ENCODE data around the gene UQCC2.

UQCC2 gene

GRCh38 chr6:33691456-33692077 lies 19.9 kb downstream of the UQCC2 start:
- no peak for DNase-seq (ENCODE audit: low read depth)

GRCh38 chr6:33690766-33691165 lies 20.7 kb downstream of the UQCC2 start:
- DNase-seq (ENCODE audit: low read depth) = no peak

- DNase-seq (ENCODE audit: low read depth) = no peak
These were observed 21.6 kb downstream of the UQCC2 start for GRCh38 chr6:33689879-33690278.

GRCh38 chr6:33689148-33689494 lies 22.4 kb downstream of the UQCC2 start:
- DNase-seq (ENCODE audit: low read depth) = no peak

- no peak for DNase-seq (ENCODE audit: low read depth)
These were observed 22.9 kb downstream of the UQCC2 start for GRCh38 chr6:33688451-33689147.

GRCh38 chr6:33688006-33688405 lies 23.5 kb downstream of the UQCC2 start:
- no peak for DNase-seq (ENCODE audit: low read depth)

GRCh38 chr6:33686981-33687975 lies 24.2 kb downstream of the UQCC2 start:
- no peak for DNase-seq (ENCODE audit: low read depth)

- no peak for DNase-seq (ENCODE audit: low read depth)
These were observed 25.1 kb downstream of the UQCC2 start for GRCh38 chr6:33686225-33686924.

GRCh38 chr6:33685411-33686224 lies 25.9 kb downstream of the UQCC2 start:
- no peak for DNase-seq (ENCODE audit: low read depth)

GRCh38 chr6:33684983-33685382 lies 26.5 kb downstream of the UQCC2 start:
- DNase-seq (ENCODE audit: low read depth) = no peak

- no peak for DNase-seq (ENCODE audit: low read depth)
These were observed 27.0 kb downstream of the UQCC2 start for GRCh38 chr6:33684428-33684896.

GRCh38 chr6:33683576-33684427 lies 27.7 kb downstream of the UQCC2 start:
- no peak for DNase-seq (ENCODE audit: low read depth)

- DNase-seq (ENCODE audit: low read depth) = peak; percentile 36
These were observed 28.4 kb downstream of the UQCC2 start for GRCh38 chr6:33683051-33683571.

- DNase-seq (ENCODE audit: low read depth) = no peak
These were observed 29.2 kb downstream of the UQCC2 start for GRCh38 chr6:33682341-33682740.

GRCh38 chr6:33679761-33680160 lies 31.7 kb downstream of the UQCC2 start:
- DNase-seq (ENCODE audit: low read depth) = no peak

- DNase-seq (ENCODE audit: low read depth) = no peak
These were observed 32.5 kb downstream of the UQCC2 start for GRCh38 chr6:33678932-33679490.

GRCh38 chr6:33678233-33678931 lies 33.1 kb downstream of the UQCC2 start:
- DNase-seq (ENCODE audit: low read depth) = no peak

- no peak for DNase-seq (ENCODE audit: low read depth)
These were observed 33.8 kb downstream of the UQCC2 start for GRCh38 chr6:33677689-33678088.

GRCh38 chr6:33677143-33677660 lies 34.3 kb downstream of the UQCC2 start:
- DNase-seq (ENCODE audit: low read depth) = no peak
